Tibial nerve (tissue), 4 donors: ENCODE measurements around the gene VANGL1. TPM values are rescaled to one million over a fixed set of nuclear protein-coding genes. Genes with fewer than 3 reads are reported as not detected.

Experiments used
- DNase-seq, 2 donors: peaks; one replicate each; pipeline ENCODE4 v3.0.0-alpha.2; 2019; ENCODE audit warnings: low spot score in 2 of 2
- H3K27ac ChIP-seq, 4 donors: fragments of 200-600 bp; sonication (generic) in 3 of 4; one replicate each; pipeline ENCODE4 v1.5.1; 2017 to 2019; ENCODE audit warnings: mild to moderate bottlenecking in 1 of 4
- H3K27me3 ChIP-seq, 2 donors: fragments of 200-600 bp; sonication (generic) in 1 of 2; one replicate each; pipeline versions ENCODE4 v1.5.1 to v1.6.0; 2017 to 2019
- H3K36me3 ChIP-seq, 3 donors: fragments of 200-600 bp; sonication (generic); one replicate each; pipeline ENCODE4 v1.5.1; 2018 to 2019
- H3K4me1 ChIP-seq, 4 donors: fragments of 200-600 bp; sonication (generic) in 3 of 4; one replicate each; pipeline ENCODE4 v1.5.1; 2017 to 2019
- H3K4me3 ChIP-seq, 4 donors: fragments of 200-600 bp; sonication (generic) in 3 of 4; one replicate each; pipeline ENCODE4 v1.5.1; 2017 to 2019; ENCODE audit warnings: mild to moderate bottlenecking in 1 of 4, moderate library complexity in 1 of 4
- H3K9me3 ChIP-seq, 4 donors: fragments of 200-600 bp; sonication (generic) in 3 of 4; one replicate each; pipeline ENCODE4 v1.5.1; 2017 to 2019
- CTCF ChIP-seq, 5 experiments: fragments of 200-600 bp in 3 of 5; fragments of 450-650 bp in 2 of 5; sonication (generic) in 3 of 5; IDR thresholded peaks; one replicate each; pipeline ENCODE4 v1.5.1; 2016 to 2019; ENCODE audit warnings: antibody characterized with exemption in 5 of 5, mild to moderate bottlenecking in 3 of 5, moderate library complexity in 2 of 5
- EP300 ChIP-seq, 2 donors: sonication (generic); formaldehyde crosslinking; IDR thresholded peaks; one replicate each; pipeline ENCODE4 v1.6.1; 2017; ENCODE audit warnings: antibody characterized with exemption in 2 of 2, mild to moderate bottlenecking in 1 of 2
- POLR2A ChIP-seq, 2 donors: fragments of 450-650 bp; IDR thresholded peaks; one replicate each; pipeline ENCODE4 v1.6.1; 2017; ENCODE audit warnings: antibody characterized with exemption in 2 of 2, mild to moderate bottlenecking in 2 of 2, moderate library complexity in 2 of 2
- WGBS, 2 donors: methylation state at CpG; one replicate each; pipeline ENCODE4 v1.1.5; 2018; 5-methylcytosine and 5-hydroxymethylcytosine counted together
- total RNA-seq, 4 donors: library from RNA; depleted of rRNA; stranded (reverse); fragments of >200 nt; gene quantifications; one replicate each; pipeline ENCODE4 v1.1.0, GENCODE V29; 2016

Gene VANGL1
- 1 to 10 TPM; 4.5 to 8.8 (median 6.8) TPM for total RNA-seq

GRCh38 chr1:115641762-115642167, at the start of gene VANGL1:
Gene VANGL1 (plus strand): TSS chr1:115641970. CDS start chr1:115651414, 9,444 bp downstream.
- Histone ChIP-seq H3K36me3 (no peaks in the 10 kb centered on the region), H3K9me3 (peaks cover 0 to 16% (median 0%) of the 10 kb centered on the region in 4 donors), H3K4me1 (peaks cover 0 to 19% (median 7%) of the 10 kb centered on the region in 4 donors), H3K27ac (peak within 1 kb of the TSS in 3 of 4 donors; percentile 34 to 75 (median 73)), H3K4me3 (peak within 1 kb of the TSS; percentile 74 to 90 (median 78)), H3K27me3 (no peaks in the 10 kb centered on the region)
- DNase-seq: no peak
- no peak for TF ChIP-seq EP300 (IDR thresholded peaks at IDR 0.05)
- TF ChIP-seq CTCF (IDR thresholded peaks at IDR 0.05): no peak
- TF ChIP-seq POLR2A (IDR thresholded peaks at IDR 0.05): no peak
- 2 to 7% methylated on average over 4 to 16 of the region's 61 CpGs for WGBS, 2 donors

- WGBS, 2 donors: 100% methylated on average over 1 of the region's 1 CpG
- DNase-seq: no peak
- Histone ChIP-seq H3K36me3 (no peaks in the 10 kb centered on the region), H3K4me1 (peaks cover 0 to 21% (median 3%) of the 10 kb centered on the region in 4 donors), H3K4me3 (no peak overlapping the region), H3K27me3 (no peaks in the 10 kb centered on the region), H3K9me3 (peaks cover 0 to 53% (median 0%) of the 10 kb centered on the region in 4 donors), H3K27ac (no peak overlapping the region)
- no peak for TF ChIP-seq POLR2A (IDR thresholded peaks at IDR 0.05)
- no peak for TF ChIP-seq EP300 (IDR thresholded peaks at IDR 0.05)
- no peak for TF ChIP-seq CTCF (IDR thresholded peaks at IDR 0.05)
Measured at GRCh38 chr1:115592264-115592663, 49.5 kb upstream of the VANGL1 start.

GRCh38 chr1:115593365-115594259, 48.2 kb upstream of the VANGL1 start:
- Histone ChIP-seq H3K9me3 (peaks cover 0 to 39% (median 0%) of the 10 kb centered on the region in 4 donors), H3K4me3 (no peak overlapping the region), H3K27me3 (no peaks in the 10 kb centered on the region), H3K4me1 (peaks cover 0 to 21% (median 3%) of the 10 kb centered on the region in 4 donors), H3K36me3 (no peaks in the 10 kb centered on the region), H3K27ac (peak overlapping the region in 2 of 4 donors; percentile 48 to 63)
- peak in 1 of 2 donors; percentile 17 for DNase-seq
- TF ChIP-seq CTCF (IDR thresholded peaks at IDR 0.05) (no peak), POLR2A (IDR thresholded peaks at IDR 0.05) (no peak), EP300 (IDR thresholded peaks at IDR 0.05) (no peak)
- WGBS, 2 donors: 66 to 69% methylated on average over 4 of the region's 4 CpGs

- Histone ChIP-seq H3K4me1 (peaks cover 0 to 21% (median 3%) of the 10 kb centered on the region in 4 donors), H3K9me3 (peaks cover 0 to 29% (median 0%) of the 10 kb centered on the region in 4 donors), H3K36me3 (no peaks in the 10 kb centered on the region), H3K4me3 (no peak overlapping the region), H3K27me3 (no peaks in the 10 kb centered on the region), H3K27ac (peak overlapping the region in 1 of 4 donors; percentile 63)
- 65 to 72% methylated on average over 4 of the region's 4 CpGs for WGBS, 2 donors
- no peak for DNase-seq
- TF ChIP-seq CTCF (IDR thresholded peaks at IDR 0.05) (no peak), POLR2A (IDR thresholded peaks at IDR 0.05) (no peak), EP300 (IDR thresholded peaks at IDR 0.05) (no peak)
Measured at GRCh38 chr1:115594600-115594999, 47.2 kb upstream of the VANGL1 start.
